Measurements from ENCODE around the gene HINT3.
"Not testable (repeated sequence)": the region's sequence is repeated elsewhere in the genome, so short reads cannot be mapped to it uniquely, and the experiment has no call there.

The HINT3 gene

GRCh38 chr6:125939026-125939425 lies 17.5 kb upstream of the HINT3 start:
- no peak for FAIRE-seq
- DNase-seq (ENCODE audit: insufficient read length, low spot score) = no peak

- FAIRE-seq (no peak), DNase-seq (ENCODE audit: insufficient read length, low spot score) (no peak)
Observed at GRCh38 chr6:125939791-125940190, 16.8 kb upstream of the HINT3 start.

GRCh38 chr6:125940247-125941041 lies 16.1 kb upstream of the HINT3 start:
- FAIRE-seq (no peak), DNase-seq (ENCODE audit: insufficient read length, low spot score) (no peak)

GRCh38 chr6:125942672-125943527 lies 13.7 kb upstream of the HINT3 start:
- DNase-seq (ENCODE audit: insufficient read length, low spot score) (no peak), FAIRE-seq (no peak)

GRCh38 chr6:125943528-125944433 lies 12.8 kb upstream of the HINT3 start:
- FAIRE-seq (no peak), DNase-seq (ENCODE audit: insufficient read length, low spot score) (no peak)

- DNase-seq (ENCODE audit: insufficient read length, low spot score) (no peak), FAIRE-seq (no peak)
Observed at GRCh38 chr6:125944434-125944816, 12.1 kb upstream of the HINT3 start.

- DNase-seq (ENCODE audit: insufficient read length, low spot score) (no peak), FAIRE-seq (no peak)
Observed at GRCh38 chr6:125944896-125945295, 11.7 kb upstream of the HINT3 start.

GRCh38 chr6:125945378-125946141 lies 11.0 kb upstream of the HINT3 start:
- DNase-seq (ENCODE audit: insufficient read length, low spot score) = no peak
- no peak for FAIRE-seq

- FAIRE-seq (no peak), DNase-seq (ENCODE audit: insufficient read length, low spot score) (no peak)
Observed at GRCh38 chr6:125947615-125948014, 9.0 kb upstream of the HINT3 start.

GRCh38 chr6:125948455-125948854 lies 8.1 kb upstream of the HINT3 start:
- FAIRE-seq (no peak), DNase-seq (ENCODE audit: insufficient read length, low spot score) (no peak)

GRCh38 chr6:125949069-125949468 lies 7.5 kb upstream of the HINT3 start:
- DNase-seq (ENCODE audit: insufficient read length, low spot score) = no peak
- FAIRE-seq = no peak

GRCh38 chr6:125950293-125950692 lies 6.3 kb upstream of the HINT3 start:
- DNase-seq (ENCODE audit: insufficient read length, low spot score) (peak; percentile 17), FAIRE-seq (no peak)

- FAIRE-seq; DNase-seq (ENCODE audit: insufficient read length, low spot score): not testable (repeated sequence)
Observed at GRCh38 chr6:125950716-125951115, 5.9 kb upstream of the HINT3 start.

- no peak for FAIRE-seq
- no peak for DNase-seq (ENCODE audit: insufficient read length, low spot score)
Observed at GRCh38 chr6:125951323-125951722, 5.2 kb upstream of the HINT3 start.

GRCh38 chr6:125952764-125953501 lies 3.6 kb upstream of the HINT3 start:
- FAIRE-seq (no peak), DNase-seq (ENCODE audit: insufficient read length, low spot score) (peak; percentile 28)

GRCh38 chr6:125953502-125953875 lies 3.1 kb upstream of the HINT3 start:
- DNase-seq (ENCODE audit: insufficient read length, low spot score) (no peak), FAIRE-seq (peak; percentile 68)

- FAIRE-seq = no peak
- no peak for DNase-seq (ENCODE audit: insufficient read length, low spot score)
Observed at GRCh38 chr6:125954735-125955339, 1.7 kb upstream of the HINT3 start.

GRCh38 chr6:125955973-125956372 lies 597 bp upstream of the HINT3 start:
- DNase-seq (ENCODE audit: insufficient read length, low spot score) (no peak), FAIRE-seq (no peak)

GRCh38 chr6:125957391-125957693 lies 772 bp downstream of the HINT3 start:
- FAIRE-seq = no peak
- no peak for DNase-seq (ENCODE audit: insufficient read length, low spot score)

Data from HTR-8/SVneo (cell line).